Erythroblast (primary cell): ENCODE results near the gene DUSP9.
"Not testable (repeated sequence)": the region's sequence is repeated elsewhere in the genome, so short reads cannot be mapped to it uniquely, and the experiment has no call there.

ENCODE experiments used
- GATA1 ChIP-seq: IDR thresholded peaks from 2 replicates; pipeline ENCODE4 v1.6.1; 2011; ENCODE audit warnings: low read depth, mild to moderate bottlenecking, control low read depth, low read length, moderate library complexity
- POLR2A ChIP-seq: IDR thresholded peaks from 2 replicates; pipeline ENCODE4 v1.6.1; 2011; ENCODE audit warnings: mild to moderate bottlenecking, low read length

DNA sequence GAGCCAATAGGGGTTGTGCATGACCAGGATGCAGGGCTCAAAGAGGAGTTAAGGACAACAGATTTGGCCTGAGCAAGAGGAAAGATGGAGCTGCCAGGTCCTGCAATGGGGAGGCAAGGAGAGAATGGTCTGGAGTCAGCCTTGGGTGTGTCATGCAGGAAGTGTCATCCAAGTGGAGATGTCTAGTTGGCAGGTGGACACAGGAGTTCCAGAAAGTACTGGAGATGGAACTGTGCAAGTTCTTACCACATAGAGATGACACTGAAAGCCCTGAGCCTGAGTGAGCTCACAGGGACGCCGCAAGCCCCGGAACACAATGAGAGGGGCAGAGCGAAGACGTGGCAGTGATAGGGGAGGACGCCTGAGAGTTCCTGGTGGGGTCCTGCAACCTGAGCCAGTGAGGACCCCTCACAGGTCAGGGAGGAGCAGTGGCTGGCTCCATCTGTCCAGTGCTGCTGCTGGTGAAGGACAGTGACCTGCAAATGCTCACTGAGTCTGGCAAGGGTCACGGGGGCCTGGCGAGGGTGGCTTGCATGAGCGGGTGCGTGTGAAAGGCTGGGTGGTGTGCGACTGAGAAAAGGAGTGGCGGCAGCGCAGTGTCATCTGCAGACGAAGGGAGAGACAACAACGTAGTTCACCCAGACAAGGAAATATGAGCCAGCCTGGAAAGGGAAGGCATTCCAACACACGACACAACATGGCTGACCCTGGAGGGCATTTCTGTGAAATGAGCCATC, 50.2 kb downstream of the DUSP9 start:
- TF ChIP-seq POLR2A, GATA1: not testable (repeated sequence)
